GM10266 (cell line): ENCODE measurements around the gene TMEM132C.

Experiments
- DNase-seq: peaks from one replicate; pipeline ENCODE4 v3.0.0; 2012; ENCODE audit errors: extremely low spot score
- CTCF ChIP-seq: IDR thresholded peaks from 2 replicates; pipeline ENCODE4 v1.5.1; 2012; ENCODE audit warnings: mild to moderate bottlenecking, low read depth; ENCODE audit not compliant: control insufficient read depth, insufficient read depth; ENCODE audit errors: missing control alignments

TMEM132C gene

DNA sequence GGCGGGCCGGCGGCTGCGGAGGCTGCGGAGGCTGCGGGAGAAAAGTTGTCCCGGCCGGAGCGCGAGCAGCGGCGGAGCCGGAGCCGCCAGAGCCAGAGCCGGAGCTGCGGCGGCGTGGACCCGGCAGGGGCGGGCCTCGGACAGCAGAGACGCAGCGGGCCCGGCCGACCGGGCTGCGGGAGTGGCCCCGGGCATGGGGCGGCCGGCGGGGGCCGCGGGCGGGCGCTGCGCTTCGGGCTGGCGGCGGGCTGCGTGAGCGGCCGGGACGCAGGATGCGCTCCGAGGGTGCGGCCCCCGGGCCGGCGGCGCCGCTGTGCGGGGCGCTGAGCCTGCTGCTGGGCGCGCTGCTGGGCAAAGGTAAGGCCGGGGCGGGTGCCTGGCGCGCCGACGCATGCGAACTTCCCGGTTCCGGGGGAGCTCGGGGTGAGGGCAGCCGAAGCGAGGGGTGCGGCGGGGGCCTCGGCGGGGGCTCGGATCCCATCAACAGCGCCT lies at the start of gene TMEM132C:
TMEM132C (plus strand) TSS at position 40 of the 492 bp plus-strand sequence; CDS start at position 273, 233 bp downstream.
- DNase-seq: no peak

GRCh38 chr12:128224226-128224625 lies 42.7 kb upstream of the TMEM132C start:
- no peak for TF ChIP-seq CTCF
- no peak for DNase-seq

More for the DNA sequence above, at the start of gene TMEM132C:
- no peak for TF ChIP-seq CTCF

GRCh38 chr12:128228581-128228980 lies 38.4 kb upstream of the TMEM132C start:
- no peak for DNase-seq
- no peak for TF ChIP-seq CTCF

GRCh38 chr12:128235635-128236417 lies 31.1 kb upstream of the TMEM132C start:
- DNase-seq: no peak
- no peak for TF ChIP-seq CTCF

GRCh38 chr12:128236525-128236924 lies 30.4 kb upstream of the TMEM132C start:
- TF ChIP-seq CTCF: no peak
- no peak for DNase-seq

GRCh38 chr12:128240745-128241144 lies 26.2 kb upstream of the TMEM132C start:
- no peak for DNase-seq
- TF ChIP-seq CTCF: no peak

- DNase-seq: no peak
These were observed 21.8 kb upstream of the TMEM132C start for GRCh38 chr12:128245121-128245520.

More at GRCh38 chr12:128245121-128245520, 21.8 kb upstream of the TMEM132C start:
- no peak for TF ChIP-seq CTCF
